Measurements from ENCODE around the gene FILIP1L. TPM values are rescaled to one million over a fixed set of nuclear protein-coding genes. Genes with fewer than 3 reads are reported as not detected.

The FILIP1L gene
- total and polyA plus RNA-seq, 8 donors = 10.6 to 98.4 (median 57.0) TPM

DNA sequence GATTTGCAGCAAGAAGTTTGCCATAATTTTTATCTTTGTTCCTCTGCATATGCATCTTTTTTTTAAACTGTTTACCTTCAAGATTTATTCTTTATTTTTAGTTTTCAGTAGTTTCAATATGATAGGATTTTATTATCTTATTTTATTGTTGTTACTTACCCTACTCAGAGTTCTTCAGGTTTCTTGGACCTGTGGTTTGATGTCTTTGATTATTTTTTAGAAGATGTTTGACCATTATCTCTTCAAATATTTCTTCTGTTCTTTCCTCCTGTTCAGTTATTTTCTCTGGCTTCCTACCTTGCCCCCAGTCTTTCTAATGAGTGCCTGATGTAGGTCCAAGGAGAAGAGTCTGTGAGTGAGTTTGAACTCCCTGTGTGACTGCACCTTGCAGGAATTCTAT, 137.7 kb downstream of the FILIP1L start:
- no peak for DNase-seq
- TF ChIP-seq POLR2A (IDR thresholded peaks at IDR 0.05) (no peak), POLR2AphosphoS5 (IDR thresholded peaks at IDR 0.05) (no peak), EP300 (IDR thresholded peaks at IDR 0.05) (no peak)
- TF ChIP-seq, protein P1, sequence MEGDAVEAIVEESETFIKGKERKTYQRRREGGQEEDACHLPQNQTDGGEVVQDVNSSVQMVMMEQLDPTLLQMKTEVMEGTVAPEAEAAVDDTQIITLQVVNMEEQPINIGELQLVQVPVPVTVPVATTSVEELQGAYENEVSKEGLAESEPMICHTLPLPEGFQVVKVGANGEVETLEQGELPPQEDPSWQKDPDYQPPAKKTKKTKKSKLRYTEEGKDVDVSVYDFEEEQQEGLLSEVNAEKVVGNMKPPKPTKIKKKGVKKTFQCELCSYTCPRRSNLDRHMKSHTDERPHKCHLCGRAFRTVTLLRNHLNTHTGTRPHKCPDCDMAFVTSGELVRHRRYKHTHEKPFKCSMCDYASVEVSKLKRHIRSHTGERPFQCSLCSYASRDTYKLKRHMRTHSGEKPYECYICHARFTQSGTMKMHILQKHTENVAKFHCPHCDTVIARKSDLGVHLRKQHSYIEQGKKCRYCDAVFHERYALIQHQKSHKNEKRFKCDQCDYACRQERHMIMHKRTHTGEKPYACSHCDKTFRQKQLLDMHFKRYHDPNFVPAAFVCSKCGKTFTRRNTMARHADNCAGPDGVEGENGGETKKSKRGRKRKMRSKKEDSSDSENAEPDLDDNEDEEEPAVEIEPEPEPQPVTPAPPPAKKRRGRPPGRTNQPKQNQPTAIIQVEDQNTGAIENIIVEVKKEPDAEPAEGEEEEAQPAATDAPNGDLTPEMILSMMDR (IDR thresholded peaks at IDR 0.05) = no peak
- Histone ChIP-seq H3K27me3 (no peaks in the 10 kb centered on the region), H3K4me3 (no peak overlapping the region), H3K36me3 (no peaks in the 10 kb centered on the region), H3K27ac (no peak overlapping the region), H3K4me1 (peaks cover 0 to 5% (median 0%) of the 10 kb centered on the region in 4 donors), H3K9me3 (no peaks in the 10 kb centered on the region)
- intact Hi-C loops (cut with DNase I; ENCODE audit: low total_unique reads) = no loop called here

GRCh38 chr3:99974989-99975388, 139.3 kb downstream of the FILIP1L start:
- intact Hi-C loops (cut with DNase I; ENCODE audit: low total_unique reads) = no loop called here
- DNase-seq = peak in 1 of 2 donors; percentile 67
- H3K27ac ChIP-seq = no peak overlapping the region
- no peaks in the 10 kb centered on the region for H3K9me3 ChIP-seq
- TF ChIP-seq, protein P1 (IDR thresholded peaks at IDR 0.05) = no peak
- TF ChIP-seq POLR2AphosphoS5 (IDR thresholded peaks at IDR 0.05) (no peak), EP300 (IDR thresholded peaks at IDR 0.05) (no peak), POLR2A (IDR thresholded peaks at IDR 0.05) (no peak)
- no peak overlapping the region for H3K4me3 ChIP-seq
- no peaks in the 10 kb centered on the region for H3K36me3 ChIP-seq
- peaks cover 0 to 5% (median 0%) of the 10 kb centered on the region in 4 donors for H3K4me1 ChIP-seq
- WGBS, 5 donors = 46 to 71% (median 49%) methylated on average over 2 of the region's 2 CpGs
- H3K27me3 ChIP-seq = no peaks in the 10 kb centered on the region

DNA sequence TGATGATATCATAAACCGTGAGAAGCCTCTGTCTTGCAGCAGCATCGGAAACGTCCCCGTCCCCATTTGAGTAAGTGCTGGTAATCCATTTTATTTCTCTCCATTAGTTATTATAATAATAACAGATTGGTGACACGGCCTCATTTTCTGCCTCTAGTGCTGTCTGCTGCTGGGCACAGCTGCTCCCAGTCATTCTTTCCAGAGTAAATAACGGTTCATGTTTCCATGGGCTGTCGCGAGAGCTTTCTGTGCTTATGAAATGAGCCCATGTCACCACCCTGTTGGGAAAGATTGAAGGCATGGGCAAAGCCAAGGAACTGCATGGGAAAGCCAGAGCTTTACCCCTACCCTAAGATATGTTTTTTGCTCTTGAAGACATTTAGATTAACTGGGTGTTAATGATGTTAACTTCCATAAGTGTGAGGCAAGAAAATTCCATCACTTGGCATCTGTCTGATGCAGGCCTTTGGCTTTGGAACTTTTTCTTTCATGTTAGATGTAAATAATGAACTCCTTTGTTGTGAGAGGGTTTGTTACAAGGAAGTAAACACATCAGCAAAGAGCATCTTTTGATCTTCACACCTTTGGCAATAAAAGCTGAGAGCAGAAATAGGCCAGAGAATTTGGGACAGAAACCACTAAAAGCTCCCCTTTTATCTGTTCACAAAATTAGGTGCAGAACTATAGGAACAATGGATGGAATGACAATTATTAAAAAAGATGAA, 141.8 kb downstream of the FILIP1L start:
- H3K36me3 ChIP-seq = no peaks in the 10 kb centered on the region
- no peak overlapping the region for H3K4me3 ChIP-seq
- peak in 1 of 2 donors; percentile 35 for DNase-seq
- peak overlapping the region in 1 of 5 donors; percentile 1 for H3K27ac ChIP-seq
- intact Hi-C loops (cut with DNase I; ENCODE audit: low total_unique reads) = no loop called here
- peaks cover 0 to 10% (median 1%) of the 10 kb centered on the region in 4 donors for H3K4me1 ChIP-seq
- TF ChIP-seq POLR2A (IDR thresholded peaks at IDR 0.05) = no peak
- TF ChIP-seq POLR2AphosphoS5 (IDR thresholded peaks at IDR 0.05) = no peak
- TF ChIP-seq EP300 (IDR thresholded peaks at IDR 0.05) = no peak
- TF ChIP-seq, protein P1 (IDR thresholded peaks at IDR 0.05) = no peak
- H3K27me3 ChIP-seq = no peaks in the 10 kb centered on the region
- 61 to 82% (median 79%) methylated on average over 6 to 8 of the region's 8 CpGs for WGBS, 5 donors
- H3K9me3 ChIP-seq = no peaks in the 10 kb centered on the region

DNA sequence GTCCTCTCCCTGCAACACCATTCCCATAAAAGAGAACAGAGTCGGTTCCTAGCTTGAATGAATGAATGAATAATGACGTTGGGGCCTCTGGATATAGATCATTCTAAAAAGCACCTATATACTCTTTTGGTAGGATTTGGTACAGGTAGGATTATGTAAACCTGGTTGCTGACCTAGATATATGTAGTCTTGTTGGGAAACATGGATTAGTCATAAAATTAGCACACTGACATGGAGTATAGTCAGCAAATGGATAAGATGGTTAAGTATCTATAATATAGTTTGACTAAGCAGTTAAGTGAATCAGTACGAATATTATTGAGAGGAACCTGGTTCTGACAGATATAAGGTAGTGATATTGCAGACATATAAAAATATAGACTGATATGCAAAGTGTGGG, 142.5 kb downstream of the FILIP1L start:
- Histone ChIP-seq H3K27me3 (no peaks in the 10 kb centered on the region), H3K4me3 (no peak overlapping the region), H3K36me3 (no peaks in the 10 kb centered on the region), H3K9me3 (no peaks in the 10 kb centered on the region), H3K4me1 (peaks cover 5 to 18% (median 8%) of the 10 kb centered on the region in 4 donors), H3K27ac (no peak overlapping the region)
- WGBS, 5 donors = 89 to 98% (median 95%) methylated on average over 3 of the region's 3 CpGs
- intact Hi-C loops (cut with DNase I; ENCODE audit: low total_unique reads) = no loop called here
- no peak for DNase-seq
- TF ChIP-seq EP300 (IDR thresholded peaks at IDR 0.05) (no peak), POLR2A (IDR thresholded peaks at IDR 0.05) (no peak), POLR2AphosphoS5 (IDR thresholded peaks at IDR 0.05) (no peak)
- TF ChIP-seq, protein P1 (IDR thresholded peaks at IDR 0.05) = no peak

Measured in stomach (tissue), 9 donors.